ENCODE data around the gene ASB3. TPM values are rescaled to one million over a fixed set of nuclear protein-coding genes. Genes with fewer than 3 reads are reported as not detected.
A peak's percentile ranks its signal among the peaks of the same experiment; 100 is the strongest.

ASB3 gene
- total and polyA plus RNA-seq, 9 of the 15 experiments (the other 6 are each of a cell fraction or from before 2014, with no cell fraction given) = 13.6 to 35.3 (median 18.7) TPM

DNA sequence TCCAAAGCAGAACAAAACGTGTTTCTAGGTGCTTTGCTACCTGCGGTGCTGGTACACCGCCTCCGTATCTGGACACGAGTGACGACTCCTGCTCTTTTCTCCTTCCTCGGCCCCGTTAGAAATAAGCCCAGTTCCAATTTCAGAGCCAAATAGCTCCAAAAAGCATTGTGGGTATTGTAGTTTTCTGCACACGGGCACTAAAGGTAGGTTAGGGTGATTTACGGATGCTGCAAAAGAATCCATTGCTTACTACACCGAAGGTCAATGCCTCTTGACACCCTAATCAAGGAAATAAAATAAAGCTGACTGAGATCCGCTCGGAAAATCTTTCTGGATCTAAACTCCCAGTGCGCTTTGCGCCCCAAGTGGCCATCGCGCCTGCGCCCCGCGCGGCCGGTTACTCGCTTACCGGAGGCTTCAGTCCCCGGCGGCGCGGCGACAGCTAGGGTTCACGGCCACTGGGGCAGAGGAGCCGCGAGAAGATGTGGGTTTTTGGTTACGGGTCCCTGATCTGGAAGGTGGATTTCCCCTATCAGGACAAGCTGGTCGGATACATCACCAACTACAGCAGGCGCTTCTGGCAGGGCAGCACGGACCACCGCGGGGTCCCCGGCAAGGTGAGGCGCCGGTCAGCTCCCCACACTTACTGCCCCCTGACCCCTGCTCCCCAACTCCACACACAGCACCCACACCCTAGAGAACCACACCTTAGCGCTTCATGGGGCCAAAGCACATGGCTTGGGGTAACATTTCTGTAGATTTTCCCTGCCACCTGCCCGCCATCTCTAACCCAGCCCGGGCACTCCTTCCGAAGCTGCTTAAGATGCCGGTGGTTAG lies 19.1 kb downstream of the ASB3 start, which contains the start of gene CHAC2 (continued):
- TF ChIP-seq KDM1A (IDR thresholded peaks at IDR 0.05) (no peak; a peak in 1 of 4 replicates), RAD21 (CRISPR knock-in tag; conservative IDR thresholded peaks at IDR 0.05 in 1 of 2, IDR thresholded peaks at IDR 0.05 in 1 of 2) (no peak), OTX1 (CRISPR knock-in tag; IDR thresholded peaks at IDR 0.05) (no peak), PML (IDR thresholded peaks at IDR 0.05; ENCODE audit: low read length) (peak; percentile 27; the same call in 1 of the 2 replicates), TRIM24 (IDR thresholded peaks at IDR 0.05) (no peak), HDAC1 (IDR thresholded peaks at IDR 0.05) (peak in 1 of 2 experiments; percentile 65; a peak in 2 of 4 replicates), ZNF77 (CRISPR knock-in tag; IDR thresholded peaks at IDR 0.05) (no peak), ZNF764 (CRISPR knock-in tag; IDR thresholded peaks at IDR 0.05; ENCODE audit: low read depth) (no peak), EHMT2 (IDR thresholded peaks at IDR 0.05) (no peak), HNRNPUL1 (IDR thresholded peaks at IDR 0.05; ENCODE audit: low read length) (no peak), HDAC8 (tag; IDR thresholded peaks at IDR 0.05) (no peak), FOXP1 (CRISPR knock-in tag; IDR thresholded peaks at IDR 0.05) (no peak; the same call in 1 of the 2 replicates), CBFA2T3 (IDR thresholded peaks at IDR 0.05) (no peak), MAFK (IDR thresholded peaks at IDR 0.05; ENCODE audit: low read length) (no peak), FOXJ2 (tag; IDR thresholded peaks at IDR 0.05) (no peak), ZNF57 (CRISPR knock-in tag; IDR thresholded peaks at IDR 0.05) (no peak), NR3C1 (CRISPR knock-in tag; IDR thresholded peaks at IDR 0.05) (no peak)
- TF ChIP-seq, protein P1, sequence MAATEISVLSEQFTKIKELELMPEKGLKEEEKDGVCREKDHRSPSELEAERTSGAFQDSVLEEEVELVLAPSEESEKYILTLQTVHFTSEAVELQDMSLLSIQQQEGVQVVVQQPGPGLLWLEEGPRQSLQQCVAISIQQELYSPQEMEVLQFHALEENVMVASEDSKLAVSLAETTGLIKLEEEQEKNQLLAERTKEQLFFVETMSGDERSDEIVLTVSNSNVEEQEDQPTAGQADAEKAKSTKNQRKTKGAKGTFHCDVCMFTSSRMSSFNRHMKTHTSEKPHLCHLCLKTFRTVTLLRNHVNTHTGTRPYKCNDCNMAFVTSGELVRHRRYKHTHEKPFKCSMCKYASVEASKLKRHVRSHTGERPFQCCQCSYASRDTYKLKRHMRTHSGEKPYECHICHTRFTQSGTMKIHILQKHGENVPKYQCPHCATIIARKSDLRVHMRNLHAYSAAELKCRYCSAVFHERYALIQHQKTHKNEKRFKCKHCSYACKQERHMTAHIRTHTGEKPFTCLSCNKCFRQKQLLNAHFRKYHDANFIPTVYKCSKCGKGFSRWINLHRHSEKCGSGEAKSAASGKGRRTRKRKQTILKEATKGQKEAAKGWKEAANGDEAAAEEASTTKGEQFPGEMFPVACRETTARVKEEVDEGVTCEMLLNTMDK (IDR thresholded peaks at IDR 0.05; ENCODE audit: borderline replicate concordance, insufficient read depth, low read depth, low read length, poor library complexity, severe bottlenecking) = peak; percentile 5
- TF ChIP-seq, protein P2, sequence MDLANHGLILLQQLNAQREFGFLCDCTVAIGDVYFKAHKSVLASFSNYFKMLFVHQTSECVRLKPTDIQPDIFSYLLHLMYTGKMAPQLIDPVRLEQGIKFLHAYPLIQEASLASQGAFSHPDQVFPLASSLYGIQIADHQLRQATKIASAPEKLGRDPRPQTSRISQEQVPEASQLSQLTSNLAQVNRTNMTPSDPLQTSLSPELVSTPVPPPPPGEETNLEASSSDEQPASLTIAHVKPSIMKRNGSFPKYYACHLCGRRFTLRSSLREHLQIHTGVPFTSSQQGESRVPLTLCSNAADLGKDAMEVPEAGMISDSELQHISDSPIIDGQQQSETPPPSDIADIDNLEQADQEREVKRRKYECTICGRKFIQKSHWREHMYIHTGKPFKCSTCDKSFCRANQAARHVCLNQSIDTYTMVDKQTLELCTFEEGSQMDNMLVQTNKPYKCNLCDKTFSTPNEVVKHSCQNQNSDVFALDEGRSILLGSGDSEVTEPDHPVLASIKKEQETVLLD (IDR thresholded peaks at IDR 0.05) = 0 out of 2 replicates have a peak, but pooled peaks have one; percentile 51
- TF ChIP-seq, protein P3, sequence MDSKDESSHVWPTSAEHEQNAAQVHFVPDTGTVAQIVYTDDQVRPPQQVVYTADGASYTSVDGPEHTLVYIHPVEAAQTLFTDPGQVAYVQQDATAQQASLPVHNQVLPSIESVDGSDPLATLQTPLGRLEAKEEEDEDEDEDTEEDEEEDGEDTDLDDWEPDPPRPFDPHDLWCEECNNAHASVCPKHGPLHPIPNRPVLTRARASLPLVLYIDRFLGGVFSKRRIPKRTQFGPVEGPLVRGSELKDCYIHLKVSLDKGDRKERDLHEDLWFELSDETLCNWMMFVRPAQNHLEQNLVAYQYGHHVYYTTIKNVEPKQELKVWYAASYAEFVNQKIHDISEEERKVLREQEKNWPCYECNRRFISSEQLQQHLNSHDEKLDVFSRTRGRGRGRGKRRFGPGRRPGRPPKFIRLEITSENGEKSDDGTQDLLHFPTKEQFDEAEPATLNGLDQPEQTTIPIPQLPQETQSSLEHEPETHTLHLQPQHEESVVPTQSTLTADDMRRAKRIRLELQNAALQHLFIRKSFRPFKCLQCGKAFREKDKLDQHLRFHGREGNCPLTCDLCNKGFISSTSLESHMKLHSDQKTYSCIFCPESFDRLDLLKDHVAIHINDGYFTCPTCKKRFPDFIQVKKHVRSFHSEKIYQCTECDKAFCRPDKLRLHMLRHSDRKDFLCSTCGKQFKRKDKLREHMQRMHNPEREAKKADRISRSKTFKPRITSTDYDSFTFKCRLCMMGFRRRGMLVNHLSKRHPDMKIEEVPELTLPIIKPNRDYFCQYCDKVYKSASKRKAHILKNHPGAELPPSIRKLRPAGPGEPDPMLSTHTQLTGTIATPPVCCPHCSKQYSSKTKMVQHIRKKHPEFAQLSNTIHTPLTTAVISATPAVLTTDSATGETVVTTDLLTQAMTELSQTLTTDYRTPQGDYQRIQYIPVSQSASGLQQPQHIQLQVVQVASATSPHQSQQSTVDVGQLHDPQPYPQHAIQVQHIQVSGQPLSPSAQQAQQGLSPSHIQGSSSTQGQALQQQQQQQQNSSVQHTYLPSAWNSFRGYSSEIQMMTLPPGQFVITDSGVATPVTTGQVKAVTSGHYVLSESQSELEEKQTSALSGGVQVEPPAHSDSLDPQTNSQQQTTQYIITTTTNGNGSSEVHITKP (IDR thresholded peaks at IDR 0.05; ENCODE audit: partially characterized antibody) = no peak
